Stimulated activated CD4-positive, alpha-beta T cell treated with anti-CD3 and anti-CD28 coated beads, Interleukin-12 subunit alpha, Interleukin-12 subunit beta, amount 100 ng/mL, for 24 hours (primary cell): Measurements from ENCODE around the gene STOX2.
"Not testable (repeated sequence)": the region's sequence is repeated elsewhere in the genome, so short reads cannot be mapped to it uniquely, and the experiment has no call there.

Source experiments
- DNase-seq, 2 experiments: peaks; one replicate each; pipeline ENCODE4 v3.0.0-alpha.2; 2020; ENCODE audit warnings: low read depth in 2 of 2

Gene STOX2

GRCh38 chr4:183936047-183936446, 30.9 kb downstream of the STOX2 start:
- no peak for DNase-seq

- no peak for DNase-seq
Observed at GRCh38 chr4:183936574-183937345, 31.7 kb downstream of the STOX2 start.

GRCh38 chr4:183940864-183941263, 35.8 kb downstream of the STOX2 start:
- DNase-seq = no peak

- no peak for DNase-seq
Observed at GRCh38 chr4:183941964-183942363, 36.9 kb downstream of the STOX2 start.

GRCh38 chr4:183945741-183946140, 40.6 kb downstream of the STOX2 start:
- DNase-seq = no peak

- no peak for DNase-seq
Observed at GRCh38 chr4:183950536-183950935, 45.4 kb downstream of the STOX2 start.

GRCh38 chr4:183952652-183953051, 47.5 kb downstream of the STOX2 start:
- not testable (repeated sequence) for DNase-seq

GRCh38 chr4:183959319-183960045, 54.4 kb downstream of the STOX2 start:
- no peak for DNase-seq

GRCh38 chr4:183960046-183960420, 54.9 kb downstream of the STOX2 start:
- DNase-seq = no peak

- no peak for DNase-seq
Observed at GRCh38 chr4:183960962-183961541, 55.9 kb downstream of the STOX2 start.

- DNase-seq = no peak
Observed at GRCh38 chr4:183961795-183962194, 56.7 kb downstream of the STOX2 start.

GRCh38 chr4:183962419-183962818, 57.3 kb downstream of the STOX2 start:
- DNase-seq = no peak

- DNase-seq = no peak
Observed at GRCh38 chr4:183966371-183966770, 61.3 kb downstream of the STOX2 start.

- DNase-seq = no peak
Observed at GRCh38 chr4:183967266-183967665, 62.2 kb downstream of the STOX2 start.

GRCh38 chr4:183968502-183968901, 63.4 kb downstream of the STOX2 start:
- DNase-seq = no peak

- DNase-seq = no peak
Observed at GRCh38 chr4:183968931-183969330, 63.8 kb downstream of the STOX2 start.

GRCh38 chr4:183969596-183969995, 64.5 kb downstream of the STOX2 start:
- no peak for DNase-seq

- no peak for DNase-seq
Observed at GRCh38 chr4:183971929-183972490, 66.9 kb downstream of the STOX2 start.

GRCh38 chr4:183977707-183978106, 72.6 kb downstream of the STOX2 start:
- no peak for DNase-seq

GRCh38 chr4:183984566-183984965, 79.5 kb downstream of the STOX2 start:
- DNase-seq = no peak

- no peak for DNase-seq
Observed at GRCh38 chr4:183985786-183986185, 80.7 kb downstream of the STOX2 start.

- no peak for DNase-seq
Observed at GRCh38 chr4:183986291-183986970, 81.3 kb downstream of the STOX2 start.
